Natural killer cell treated with Interleukin-12 subunit alpha and Interleukin-12 subunit beta and Interleukin-15 and Interleukin-18, amount 100 ng/mL, for 72 hours (primary cell): ENCODE data around the gene RASGRF1. TPM values are rescaled to one million over a fixed set of nuclear protein-coding genes. Genes with fewer than 3 reads are reported as not detected.

Experiments used
- ATAC-seq, 2 donors: fragments of 150-1000 bp; cut with Tn5 transposase in 1 of 2; sonication (Bioruptor Pico), chemical (Tn5 transposase) in 1 of 2; 2 replicates each; pipeline ENCODE4 v1.10.0; 2021
- DNase-seq: peaks from one replicate; pipeline ENCODE4 v3.0.0; 2022; ENCODE audit warnings: low spot score
- H3K27ac Mint-ChIP-seq, 2 donors: 1 replicate in 1 of 2; 2 replicates in 1 of 2; pipeline ENCODE4 v1.8.0; 2022; ENCODE audit warnings: mixed read lengths in 2 of 2, mild to moderate bottlenecking in 1 of 2, moderate library complexity in 1 of 2
- H3K27me3 Mint-ChIP-seq, 2 donors: 1 replicate in 1 of 2; 2 replicates in 1 of 2; pipeline ENCODE4 v1.8.0; 2022; ENCODE audit warnings: mixed read lengths in 2 of 2
- H3K36me3 Mint-ChIP-seq: one replicate; pipeline ENCODE4 v1.8.0; 2022; ENCODE audit warnings: mixed read lengths
- H3K4me1 Mint-ChIP-seq, 2 donors: 1 replicate in 1 of 2; 2 replicates in 1 of 2; pipeline ENCODE4 v1.8.0; 2022; ENCODE audit warnings: low read depth in 2 of 2, mixed read lengths in 2 of 2, mild to moderate bottlenecking in 1 of 2
- H3K4me3 Mint-ChIP-seq: one replicate; pipeline ENCODE4 v1.8.0; 2022; ENCODE audit warnings: mixed read lengths
- H3K9me3 Mint-ChIP-seq: 2 replicates; pipeline ENCODE4 v1.8.0; 2022; ENCODE audit warnings: mixed read lengths
- total RNA-seq, 2 donors: library from RNA; stranded (reverse); gene quantifications; one replicate each; pipeline ENCODE4 v1.2.3, GENCODE V29; 2022

RASGRF1 gene
- total RNA-seq, 2 donors from 2014 or later, result 0.11 TPM; not detected in 1

GRCh38 chr15:78984041-78984440 is 106.5 kb downstream of the RASGRF1 start:
- DNase-seq (no peak), ATAC-seq (no peak)
- Mint-ChIP-seq H3K4me1 (no peaks in the 10 kb centered on the region), H3K4me3 (no peak overlapping the region), H3K36me3 (no peaks in the 10 kb centered on the region), H3K9me3 (no peaks in the 10 kb centered on the region), H3K27me3 (peaks cover 12 to 17% of the 10 kb centered on the region in 2 donors), H3K27ac (no peak overlapping the region)

DNA sequence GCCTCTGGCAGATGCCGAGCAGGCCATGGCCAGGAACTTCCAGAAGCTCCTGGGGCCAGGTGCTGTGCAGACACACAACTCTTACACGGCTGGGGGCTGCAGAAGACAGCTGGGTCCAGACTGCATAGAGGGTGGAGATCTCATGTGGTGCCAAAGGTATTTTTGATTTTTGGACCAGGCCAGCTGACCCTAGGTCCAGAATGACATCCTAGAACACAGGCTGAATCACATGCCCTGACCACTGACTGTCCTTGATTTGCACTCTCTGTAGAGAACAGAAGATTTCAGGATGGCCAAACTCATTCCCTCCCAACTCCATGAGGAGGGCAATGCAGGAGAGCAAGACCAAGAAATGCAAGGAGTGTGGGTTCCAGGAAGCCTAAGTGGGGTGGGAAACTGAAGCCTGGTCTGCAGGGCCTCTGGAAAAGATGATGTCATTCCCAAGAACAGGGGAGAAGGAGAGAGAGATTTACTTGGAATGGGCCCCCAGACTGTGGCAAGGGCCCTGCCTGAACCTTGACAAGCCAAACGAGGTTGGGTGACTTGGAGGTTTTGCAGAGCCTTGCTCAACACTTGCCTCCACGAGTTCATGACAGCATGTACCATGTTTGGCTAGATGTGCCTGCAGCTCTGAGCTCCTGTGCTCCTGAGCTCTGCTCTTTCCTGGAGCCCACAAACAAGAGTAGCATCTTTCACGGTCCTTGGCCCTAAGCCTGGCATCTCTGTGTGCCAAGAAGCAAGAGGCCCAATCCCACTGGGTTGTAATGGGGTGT is 107.2 kb downstream of the RASGRF1 start:
- H3K36me3 Mint-ChIP-seq, result no peaks in the 10 kb centered on the region
- no peaks in the 10 kb centered on the region for H3K9me3 Mint-ChIP-seq
- no peak overlapping the region for H3K4me3 Mint-ChIP-seq
- H3K4me1 Mint-ChIP-seq, result no peaks in the 10 kb centered on the region
- peaks cover 10 to 16% of the 10 kb centered on the region in 2 donors for H3K27me3 Mint-ChIP-seq
- no peak overlapping the region for H3K27ac Mint-ChIP-seq
- DNase-seq (no peak), ATAC-seq (peak in 1 of 2 donors; percentile 27)

DNA sequence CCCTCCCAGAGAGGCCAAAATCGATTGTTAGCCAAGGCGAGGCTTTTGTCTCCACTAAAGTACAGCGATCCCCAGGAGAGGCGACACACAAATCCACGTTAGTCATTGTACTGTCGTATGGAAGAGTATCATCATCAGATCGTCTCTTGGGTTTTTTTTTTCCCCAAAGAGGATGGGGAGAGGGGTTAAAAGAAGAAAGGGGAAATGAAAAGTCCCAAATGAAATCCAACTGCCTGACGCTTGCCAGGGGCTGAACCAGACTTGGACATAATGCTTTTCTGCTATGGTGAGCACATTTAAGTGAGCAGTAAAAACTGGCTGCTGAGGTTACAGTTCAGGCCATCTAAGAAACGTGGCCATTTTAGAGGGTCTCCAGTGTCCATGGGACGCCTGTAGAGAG is 107.8 kb downstream of the RASGRF1 start:
- no peaks in the 10 kb centered on the region for H3K9me3 Mint-ChIP-seq
- H3K4me1 Mint-ChIP-seq, result peaks cover 0 to 1% of the 10 kb centered on the region in 2 donors
- no peaks in the 10 kb centered on the region for H3K36me3 Mint-ChIP-seq
- H3K4me3 Mint-ChIP-seq, result no peak overlapping the region
- H3K27me3 Mint-ChIP-seq, result peaks cover 6 to 10% of the 10 kb centered on the region in 2 donors
- no peak for ATAC-seq
- DNase-seq, result no peak
- no peak overlapping the region for H3K27ac Mint-ChIP-seq

DNA sequence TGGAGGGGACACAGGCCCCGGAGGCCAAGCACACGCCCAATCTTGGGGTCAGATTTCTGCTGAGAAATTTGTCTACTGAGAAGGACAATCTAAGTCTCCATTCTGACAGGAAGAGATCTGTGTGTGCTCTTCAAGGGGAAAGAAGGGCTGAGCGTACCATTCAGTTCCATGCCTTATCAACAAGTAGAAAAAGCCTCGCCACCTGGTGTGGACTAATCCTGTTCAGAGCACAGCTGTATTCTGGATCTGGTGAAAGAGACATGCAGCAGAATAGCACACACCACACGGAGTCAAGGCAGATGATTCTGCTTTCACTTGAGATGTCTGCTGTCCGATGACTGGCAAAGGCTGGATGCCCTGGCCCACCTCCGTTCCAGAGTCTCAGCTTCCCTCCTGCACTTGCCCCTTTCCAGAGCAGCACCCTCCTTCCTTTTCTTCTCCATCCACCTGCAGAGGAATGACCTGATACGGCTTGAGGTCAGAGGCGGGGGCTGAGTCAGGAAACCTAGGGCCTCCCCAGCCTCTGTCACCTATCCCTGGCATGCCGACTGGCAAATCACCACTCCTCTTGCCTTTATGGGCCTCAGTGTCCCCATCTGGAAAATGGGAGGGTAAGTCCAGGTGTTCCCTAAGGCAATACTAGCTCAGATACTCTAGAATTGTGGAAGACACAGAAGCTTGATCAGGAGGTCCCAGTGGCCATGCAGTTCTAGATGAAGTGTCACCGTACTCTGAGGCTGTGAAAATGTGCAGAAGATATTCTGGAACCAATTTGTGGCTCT is 108.9 kb downstream of the RASGRF1 start:
- Mint-ChIP-seq H3K4me3 (no peak overlapping the region), H3K4me1 (peaks cover 0 to 8% of the 10 kb centered on the region in 2 donors), H3K36me3 (no peaks in the 10 kb centered on the region), H3K9me3 (no peaks in the 10 kb centered on the region), H3K27me3 (peaks cover 6% of the 10 kb centered on the region in 2 donors), H3K27ac (no peak overlapping the region)
- ATAC-seq, result no peak
- no peak for DNase-seq

DNA sequence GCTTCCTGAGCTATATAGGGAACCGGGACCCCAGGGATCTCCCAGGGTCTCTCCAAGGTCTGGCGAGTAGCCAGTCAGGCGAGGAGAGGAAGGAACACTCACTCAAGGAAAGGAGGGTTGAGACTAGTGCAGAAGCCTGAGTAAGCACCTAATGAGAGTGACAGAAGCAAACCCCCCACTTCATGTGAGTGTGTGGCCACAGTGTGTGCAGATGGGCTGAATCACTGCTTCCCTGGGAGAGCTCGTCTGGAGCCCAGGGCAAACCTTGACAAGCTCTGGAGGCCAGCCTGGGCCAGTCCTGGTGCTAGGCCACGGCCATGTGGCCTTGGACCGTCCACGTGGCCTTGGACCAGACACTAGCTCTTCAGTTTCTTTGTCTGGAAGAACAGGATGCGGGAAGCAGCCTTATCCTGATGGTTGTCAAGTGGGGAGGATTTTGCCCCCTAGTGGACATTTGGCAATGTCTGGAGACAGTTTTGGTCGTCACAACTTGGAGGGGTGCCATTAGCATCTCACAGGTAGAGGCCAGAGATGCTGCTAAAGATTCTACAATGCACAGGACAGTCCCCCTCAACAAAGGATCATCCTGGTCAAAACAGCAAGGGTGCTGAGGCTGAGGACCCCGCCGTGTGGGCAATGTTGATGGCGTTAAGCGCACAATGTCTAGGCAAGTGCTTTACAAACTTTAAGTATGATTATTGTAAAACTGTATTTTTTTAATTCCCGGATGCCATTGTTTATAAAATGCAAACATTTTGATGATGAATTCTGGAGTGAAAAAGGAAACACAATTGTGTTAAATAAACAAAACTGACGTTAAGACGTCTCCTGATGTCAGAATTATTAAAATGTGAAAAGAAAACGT is 110.9 kb downstream of the RASGRF1 start:
- no peak overlapping the region for H3K27ac Mint-ChIP-seq
- peaks cover 0 to 8% of the 10 kb centered on the region in 2 donors for H3K4me1 Mint-ChIP-seq
- ATAC-seq (no peak), DNase-seq (no peak)
- H3K27me3 Mint-ChIP-seq, result peaks cover 6% of the 10 kb centered on the region in 2 donors
- no peak overlapping the region for H3K4me3 Mint-ChIP-seq
- H3K9me3 Mint-ChIP-seq, result no peaks in the 10 kb centered on the region
- H3K36me3 Mint-ChIP-seq, result no peaks in the 10 kb centered on the region

DNA sequence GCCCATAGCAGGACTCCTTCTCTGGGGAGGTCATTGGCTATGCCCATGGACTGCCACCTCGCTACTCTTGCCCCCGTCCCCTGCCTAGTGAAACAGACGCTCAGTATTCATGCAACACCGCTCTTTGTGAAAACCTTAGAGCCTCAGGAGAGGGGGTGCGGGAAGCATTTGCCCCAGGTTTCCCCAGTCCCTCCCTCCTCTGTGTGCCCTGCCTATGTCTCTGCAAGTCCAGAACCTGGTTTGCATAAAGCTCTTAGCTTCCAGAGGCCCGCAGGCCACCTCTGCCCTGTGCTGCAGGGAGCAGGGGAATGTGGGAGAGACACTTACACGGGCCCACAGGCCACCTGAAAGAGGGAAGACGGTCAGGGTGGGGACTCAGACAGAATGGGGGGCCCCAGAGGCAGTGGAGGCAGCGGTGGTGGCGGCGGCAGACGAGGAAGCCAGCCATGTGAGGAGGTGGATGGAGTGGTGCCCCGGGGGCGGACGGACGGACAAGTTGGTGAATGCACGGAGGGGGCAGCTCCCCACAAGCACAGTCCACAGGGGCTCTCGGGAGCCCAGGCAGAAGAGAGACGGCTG is 111.9 kb downstream of the RASGRF1 start:
- H3K27me3 Mint-ChIP-seq, result peaks cover 2 to 5% of the 10 kb centered on the region in 2 donors
- no peak overlapping the region for H3K4me3 Mint-ChIP-seq
- no peak for ATAC-seq
- H3K9me3 Mint-ChIP-seq, result no peaks in the 10 kb centered on the region
- H3K27ac Mint-ChIP-seq, result no peak overlapping the region
- H3K4me1 Mint-ChIP-seq, result peaks cover 0 to 8% of the 10 kb centered on the region in 2 donors
- no peak for DNase-seq
- no peaks in the 10 kb centered on the region for H3K36me3 Mint-ChIP-seq

DNA sequence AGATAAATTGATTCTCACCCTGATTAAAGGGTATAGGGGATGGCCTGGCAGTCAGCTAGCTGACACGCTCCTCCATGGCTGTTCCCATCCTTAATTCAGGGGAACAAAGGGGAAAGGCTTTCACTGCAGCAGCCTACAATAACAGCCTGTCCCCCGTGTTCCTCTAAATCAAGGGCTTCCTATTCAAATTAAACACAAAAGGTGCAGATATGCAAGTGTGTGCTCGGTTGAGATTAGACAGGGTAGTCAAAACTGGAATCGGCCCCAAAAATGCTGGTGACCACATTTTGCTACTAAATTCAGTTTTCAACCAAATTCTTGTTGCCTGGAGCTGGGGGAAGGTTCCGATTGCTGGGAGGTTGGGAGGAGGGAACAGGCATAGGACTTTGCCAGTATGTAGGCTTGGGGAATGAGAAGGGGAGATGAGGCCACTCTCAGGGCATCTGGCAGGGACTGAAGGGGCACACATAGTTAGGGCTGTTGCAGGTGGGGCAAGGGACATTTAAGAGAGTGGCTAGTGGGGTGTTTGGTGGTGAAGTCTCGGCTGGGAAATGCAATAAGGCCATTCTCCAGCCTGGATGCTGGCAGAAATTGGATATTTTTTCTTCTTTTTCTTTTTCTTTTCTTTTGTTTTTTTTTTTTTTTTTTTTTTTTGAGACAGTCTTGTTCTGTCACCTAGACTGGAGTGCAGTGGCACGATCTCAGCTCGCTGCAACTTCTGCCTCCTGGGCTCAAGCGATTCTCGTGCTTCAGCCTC is 112.8 kb downstream of the RASGRF1 start:
- no peak for DNase-seq
- H3K36me3 Mint-ChIP-seq, result no peaks in the 10 kb centered on the region
- H3K27me3 Mint-ChIP-seq, result peaks cover 0 to 6% of the 10 kb centered on the region in 2 donors
- H3K4me1 Mint-ChIP-seq, result peaks cover 0 to 8% of the 10 kb centered on the region in 2 donors
- no peak overlapping the region for H3K27ac Mint-ChIP-seq
- ATAC-seq, result no peak
- no peak overlapping the region for H3K4me3 Mint-ChIP-seq
- no peaks in the 10 kb centered on the region for H3K9me3 Mint-ChIP-seq

- ATAC-seq, result no peak
- DNase-seq, result no peak
- Mint-ChIP-seq H3K9me3 (no peaks in the 10 kb centered on the region), H3K4me3 (no peak overlapping the region), H3K27me3 (peaks cover 0 to 6% of the 10 kb centered on the region in 2 donors), H3K27ac (no peak overlapping the region), H3K36me3 (no peaks in the 10 kb centered on the region), H3K4me1 (peaks cover 0 to 8% of the 10 kb centered on the region in 2 donors)
Measured at GRCh38 chr15:78977091-78977571, 113.4 kb downstream of the RASGRF1 start.

GRCh38 chr15:78976691-78977090 is 113.9 kb downstream of the RASGRF1 start:
- Mint-ChIP-seq H3K36me3 (no peaks in the 10 kb centered on the region), H3K27me3 (peaks cover 0 to 6% of the 10 kb centered on the region in 2 donors), H3K4me1 (peaks cover 0 to 8% of the 10 kb centered on the region in 2 donors), H3K9me3 (no peaks in the 10 kb centered on the region), H3K27ac (no peak overlapping the region), H3K4me3 (no peak overlapping the region)
- ATAC-seq (no peak), DNase-seq (no peak)

DNA sequence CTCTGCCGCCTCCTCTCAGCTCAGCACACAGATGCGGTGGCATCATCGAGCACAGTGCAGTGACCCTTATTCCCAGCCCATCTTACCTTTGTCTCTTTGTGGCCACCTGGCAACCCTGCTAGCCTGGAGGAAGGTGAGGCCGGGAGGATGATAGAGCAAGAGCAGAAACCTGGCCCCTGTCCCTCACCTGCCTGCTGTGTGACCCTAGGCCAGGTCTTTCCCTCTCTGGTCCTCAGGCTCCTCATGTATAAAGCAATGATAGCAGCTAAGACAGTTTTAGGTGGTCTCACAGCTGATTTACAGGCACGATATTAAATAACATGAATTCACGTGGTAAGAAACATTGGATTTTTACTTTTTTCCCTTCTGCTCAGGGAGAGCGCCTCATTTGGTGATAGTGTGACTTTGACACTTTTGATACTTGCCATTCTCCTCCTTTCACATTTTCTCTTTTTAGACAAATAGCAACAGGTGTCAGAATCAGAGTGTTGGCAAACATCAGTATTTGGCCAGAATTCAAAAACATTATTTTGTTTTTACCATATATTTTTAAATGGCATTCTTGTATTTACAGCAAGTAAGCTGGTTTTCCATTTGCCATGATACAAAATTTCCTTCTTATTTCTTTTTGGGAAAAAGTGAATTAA is 116.2 kb downstream of the RASGRF1 start:
- Mint-ChIP-seq H3K4me1 (peaks cover 0 to 8% of the 10 kb centered on the region in 2 donors), H3K27ac (no peak overlapping the region), H3K4me3 (no peak overlapping the region), H3K9me3 (no peaks in the 10 kb centered on the region), H3K27me3 (peaks cover 0 to 6% of the 10 kb centered on the region in 2 donors), H3K36me3 (no peaks in the 10 kb centered on the region)
- DNase-seq, result no peak
- ATAC-seq, result no peak

- ATAC-seq, result no peak
- Mint-ChIP-seq H3K36me3 (no peaks in the 10 kb centered on the region), H3K27ac (no peak overlapping the region), H3K4me1 (no peaks in the 10 kb centered on the region), H3K27me3 (peaks cover 0 to 3% of the 10 kb centered on the region in 2 donors), H3K9me3 (no peaks in the 10 kb centered on the region), H3K4me3 (no peak overlapping the region)
- no peak for DNase-seq
Measured at GRCh38 chr15:78969687-78970349, 120.8 kb downstream of the RASGRF1 start.
